Vagina (tissue), 2 donors: Measurements from ENCODE around the gene GIGYF2. TPM values are rescaled to one million over a fixed set of nuclear protein-coding genes. Genes with fewer than 3 reads are reported as not detected.

Experiments used
- DNase-seq, 2 donors: peaks; one replicate each; pipeline ENCODE4 v3.0.0-alpha.2; 2017; ENCODE audit errors: extremely low spot score in 2 of 2
- H3K27ac ChIP-seq: fragments of 200-600 bp; sonication (generic); one replicate; pipeline ENCODE4 v1.5.1; 2019
- H3K27me3 ChIP-seq: fragments of 200-600 bp; sonication (generic); one replicate; pipeline ENCODE4 v1.5.1; 2019
- H3K36me3 ChIP-seq, 2 donors: fragments of 200-600 bp; sonication (generic); one replicate each; pipeline ENCODE4 v1.5.1; 2017 to 2019
- H3K4me1 ChIP-seq: fragments of 200-600 bp; sonication (generic); one replicate; pipeline ENCODE4 v1.5.1; 2019
- H3K4me3 ChIP-seq, 2 donors: fragments of 200-600 bp; sonication (generic); 1 replicate in 1 of 2; 2 replicates in 1 of 2; pipeline ENCODE4 v1.5.1; 2016 to 2019
- H3K9me3 ChIP-seq: fragments of 200-600 bp; sonication (generic); one replicate; pipeline ENCODE4 v1.5.1; 2019
- CTCF ChIP-seq, 3 experiments: fragments of 450-650 bp in 2 of 3; fragments of 200-600 bp in 1 of 3; sonication (generic) in 1 of 3; IDR thresholded peaks; one replicate each; pipeline ENCODE4 v1.5.1; 2017 to 2019; ENCODE audit warnings: antibody characterized with exemption in 3 of 3, mild to moderate bottlenecking in 2 of 3, moderate library complexity in 2 of 3
- POLR2A ChIP-seq, 2 donors: fragments of 450-650 bp; IDR thresholded peaks; one replicate each; pipeline ENCODE4 v1.6.1; 2017; ENCODE audit warnings: antibody characterized with exemption in 2 of 2, mild to moderate bottlenecking in 2 of 2, moderate library complexity in 2 of 2
- POLR2AphosphoS5 ChIP-seq, 2 donors: sonication (generic); formaldehyde crosslinking; IDR thresholded peaks; one replicate each; pipeline ENCODE4 v1.9.0; 2017; ENCODE audit warnings: antibody characterized with exemption in 2 of 2, mild to moderate bottlenecking in 2 of 2, low read depth in 1 of 2; ENCODE audit not compliant: insufficient read depth in 1 of 2
- intact Hi-C: fragments of 100-400 bp; cut with DNase I; formaldehyde crosslinking; loops from one replicate; pipeline ENCODE4 v1.15.1; 2023
- total RNA-seq: library from RNA; depleted of rRNA; stranded (reverse); fragments of >200 nt; gene quantifications from one replicate; pipeline ENCODE4 v1.2.3, GENCODE V29; 2016

Gene GIGYF2
- total RNA-seq, 1 donor from 2014 or later: 69.0 TPM

GRCh38 chr2:232777276-232777675 lies 80.1 kb downstream of the GIGYF2 start:
- Histone ChIP-seq H3K36me3 (no peaks in the 10 kb centered on the region), H3K27me3 (no peaks in the 10 kb centered on the region), H3K4me3 (no peak overlapping the region), H3K9me3 (no peaks in the 10 kb centered on the region), H3K27ac (no peak overlapping the region), H3K4me1 (no peaks in the 10 kb centered on the region)
- no peak for TF ChIP-seq POLR2A (IDR thresholded peaks at IDR 0.05)
- no peak for TF ChIP-seq CTCF (IDR thresholded peaks at IDR 0.05)
- no peak for TF ChIP-seq POLR2AphosphoS5 (IDR thresholded peaks at IDR 0.05; ENCODE audit: insufficient read depth in 1 of 2, low read depth in 1 of 2)
- intact Hi-C loops: no loop called here
- no peak for DNase-seq

- H3K4me3 ChIP-seq: no peak overlapping the region
- H3K27ac ChIP-seq: no peak overlapping the region
- no peaks in the 10 kb centered on the region for H3K9me3 ChIP-seq
- no peak for TF ChIP-seq POLR2A (IDR thresholded peaks at IDR 0.05)
- TF ChIP-seq CTCF (IDR thresholded peaks at IDR 0.05): no peak
- no peak for TF ChIP-seq POLR2AphosphoS5 (IDR thresholded peaks at IDR 0.05; ENCODE audit: insufficient read depth in 1 of 2, low read depth in 1 of 2)
- H3K36me3 ChIP-seq: no peaks in the 10 kb centered on the region
- intact Hi-C loops: no loop called here
- no peaks in the 10 kb centered on the region for H3K4me1 ChIP-seq
- no peaks in the 10 kb centered on the region for H3K27me3 ChIP-seq
- DNase-seq: no peak
These were observed 82.3 kb downstream of the GIGYF2 start for GRCh38 chr2:232779465-232779864.

- intact Hi-C loops: no loop called here
- DNase-seq: no peak
- Histone ChIP-seq H3K27ac (no peak overlapping the region), H3K9me3 (no peaks in the 10 kb centered on the region), H3K36me3 (no peaks in the 10 kb centered on the region), H3K27me3 (no peaks in the 10 kb centered on the region), H3K4me3 (no peak overlapping the region), H3K4me1 (no peaks in the 10 kb centered on the region)
- no peak for TF ChIP-seq POLR2AphosphoS5 (IDR thresholded peaks at IDR 0.05; ENCODE audit: insufficient read depth in 1 of 2, low read depth in 1 of 2)
- no peak for TF ChIP-seq CTCF (IDR thresholded peaks at IDR 0.05)
- no peak for TF ChIP-seq POLR2A (IDR thresholded peaks at IDR 0.05)
These were observed 82.8 kb downstream of the GIGYF2 start for GRCh38 chr2:232779934-232780333.

- Histone ChIP-seq H3K4me1 (no peaks in the 10 kb centered on the region), H3K4me3 (no peak overlapping the region), H3K36me3 (no peaks in the 10 kb centered on the region), H3K27ac (no peak overlapping the region), H3K27me3 (no peaks in the 10 kb centered on the region), H3K9me3 (no peaks in the 10 kb centered on the region)
- no peak for DNase-seq
- no peak for TF ChIP-seq CTCF (IDR thresholded peaks at IDR 0.05)
- no peak for TF ChIP-seq POLR2AphosphoS5 (IDR thresholded peaks at IDR 0.05; ENCODE audit: insufficient read depth in 1 of 2, low read depth in 1 of 2)
- no peak for TF ChIP-seq POLR2A (IDR thresholded peaks at IDR 0.05)
- intact Hi-C loops: no loop called here
These were observed 84.6 kb downstream of the GIGYF2 start for GRCh38 chr2:232781765-232782164.

GRCh38 chr2:232783278-232783677 lies 86.1 kb downstream of the GIGYF2 start:
- Histone ChIP-seq H3K4me1 (no peaks in the 10 kb centered on the region), H3K36me3 (no peaks in the 10 kb centered on the region), H3K27me3 (no peaks in the 10 kb centered on the region), H3K27ac (no peak overlapping the region), H3K9me3 (no peaks in the 10 kb centered on the region), H3K4me3 (no peak overlapping the region)
- intact Hi-C loops: no loop called here
- TF ChIP-seq POLR2A (IDR thresholded peaks at IDR 0.05): no peak
- no peak for TF ChIP-seq POLR2AphosphoS5 (IDR thresholded peaks at IDR 0.05; ENCODE audit: insufficient read depth in 1 of 2, low read depth in 1 of 2)
- TF ChIP-seq CTCF (IDR thresholded peaks at IDR 0.05): no peak
- DNase-seq: no peak
